Activated T-cell treated with anti-CD3 and anti-CD28 coated beads, Interleukin-2, amount 50 U/mL, for 4 hours (primary cell): Measurements from ENCODE around the gene MFAP3. TPM values are rescaled to one million over a fixed set of nuclear protein-coding genes. Genes with fewer than 3 reads are reported as not detected.

Experiments
- ATAC-seq, 2 donors: fragments of 200-7000 bp; cut with Tn5 transposase; one replicate each; pipeline ENCODE4 v1.10.0; 2021
- DNase-seq: peaks from one replicate; pipeline ENCODE4 v3.0.0-alpha.2; 2020
- H3K27me3 Mint-ChIP-seq: one replicate; pipeline ENCODE4 v1.8.0; 2021; ENCODE audit warnings: low read depth, mixed read lengths
- H3K36me3 Mint-ChIP-seq: one replicate; pipeline ENCODE4 v1.8.0; 2022; ENCODE audit warnings: mixed read lengths; ENCODE audit not compliant: insufficient read depth
- H3K4me1 Mint-ChIP-seq: one replicate; pipeline ENCODE4 v1.8.0; 2021; ENCODE audit warnings: low read depth, mixed read lengths
- H3K4me3 Mint-ChIP-seq: one replicate; pipeline ENCODE4 v1.8.0; 2021; ENCODE audit warnings: mild to moderate bottlenecking, moderate library complexity, mixed read lengths
- H3K9me3 Mint-ChIP-seq: one replicate; pipeline ENCODE4 v1.8.0; 2021; ENCODE audit warnings: mixed read lengths
- total RNA-seq, 3 donors: library from RNA; stranded (reverse); gene quantifications; one replicate each; pipeline ENCODE4 v1.2.1, GENCODE V29; 2021

The MFAP3 gene
- total RNA-seq, 3 donors from 2014 or later = 10.8 to 17.1 (median 16.0) TPM

DNA sequence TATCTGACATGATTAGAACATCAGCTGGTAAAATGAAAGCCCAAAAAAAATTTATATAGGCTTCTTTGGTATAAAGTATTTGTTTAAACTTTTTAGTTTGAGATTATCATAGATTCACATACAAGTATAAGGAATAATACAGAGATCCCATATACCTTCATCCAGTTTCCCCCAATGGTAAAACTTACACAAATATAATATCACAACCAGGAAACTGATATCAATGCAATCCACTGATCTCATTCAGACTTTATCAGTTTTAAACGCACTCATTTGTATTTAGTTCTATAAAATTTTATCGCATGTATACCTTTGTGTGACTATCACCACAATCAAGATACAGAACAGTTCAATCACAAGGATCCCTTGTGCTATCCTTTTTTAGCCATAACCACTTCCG is 3.8 kb upstream of the MFAP3 start:
- no peak for DNase-seq
- Mint-ChIP-seq H3K4me3 (no peak overlapping the region), H3K27me3 (no peaks in the 10 kb centered on the region), H3K4me1 (peaks cover 22% of the 10 kb centered on the region), H3K36me3 (peaks cover 25% of the 10 kb centered on the region), H3K9me3 (no peaks in the 10 kb centered on the region)
- no peak for ATAC-seq

GRCh38 chr5:154038261-154038706 is 483 bp upstream of the MFAP3 start:
- peak; percentile 53 to 58 for ATAC-seq
- Mint-ChIP-seq H3K9me3 (no peaks in the 10 kb centered on the region), H3K4me1 (peaks cover 44% of the 10 kb centered on the region), H3K36me3 (peaks cover 9% of the 10 kb centered on the region), H3K4me3 (peak overlapping the region; percentile 91), H3K27me3 (no peaks in the 10 kb centered on the region)
- peak; percentile 12 for DNase-seq

- Mint-ChIP-seq H3K27me3 (no peaks in the 10 kb centered on the region), H3K4me3 (peak overlapping the region; percentile 91), H3K36me3 (peaks cover 10% of the 10 kb centered on the region), H3K4me1 (peaks cover 55% of the 10 kb centered on the region), H3K9me3 (no peaks in the 10 kb centered on the region)
- ATAC-seq (no peak), DNase-seq (no peak)
These were observed 677 bp downstream of the MFAP3 start for GRCh38 chr5:154039458-154039829.

DNA sequence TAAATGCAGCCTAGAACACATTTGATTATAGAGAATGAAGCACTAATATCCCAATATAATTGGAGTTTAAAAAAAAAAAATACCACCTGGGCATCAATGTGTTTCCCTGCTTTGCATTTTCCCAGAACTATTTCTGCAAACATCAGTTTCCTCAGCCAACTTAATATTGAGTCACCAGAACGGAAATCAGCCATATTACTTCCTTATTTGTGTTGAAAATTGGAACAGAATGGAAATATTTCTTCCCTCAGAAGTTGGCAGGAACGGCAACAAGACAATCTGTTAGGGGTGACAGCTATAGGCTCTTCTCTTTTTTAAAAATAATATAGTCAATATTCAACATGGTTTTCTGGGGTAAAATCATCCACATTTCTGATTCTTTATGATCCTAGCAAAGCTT is 4.0 kb downstream of the MFAP3 start:
- H3K4me1 Mint-ChIP-seq = peaks cover 69% of the 10 kb centered on the region
- ATAC-seq = no peak
- H3K4me3 Mint-ChIP-seq = no peak overlapping the region

GRCh38 chr5:154044099-154044498 is 5.3 kb downstream of the MFAP3 start:
- peaks cover 67% of the 10 kb centered on the region for H3K4me1 Mint-ChIP-seq
- DNase-seq = no peak
- H3K36me3 Mint-ChIP-seq = peaks cover 18% of the 10 kb centered on the region
- no peaks in the 10 kb centered on the region for H3K9me3 Mint-ChIP-seq
- H3K4me3 Mint-ChIP-seq = no peak overlapping the region
- no peak for ATAC-seq
- H3K27me3 Mint-ChIP-seq = no peaks in the 10 kb centered on the region

More for the DNA sequence above, 4.0 kb downstream of the MFAP3 start:
- H3K27me3 Mint-ChIP-seq = no peaks in the 10 kb centered on the region
- no peak for DNase-seq
- peaks cover 18% of the 10 kb centered on the region for H3K36me3 Mint-ChIP-seq
- no peaks in the 10 kb centered on the region for H3K9me3 Mint-ChIP-seq

GRCh38 chr5:154044581-154044980 is 5.8 kb downstream of the MFAP3 start:
- peaks cover 62% of the 10 kb centered on the region for H3K4me1 Mint-ChIP-seq
- H3K27me3 Mint-ChIP-seq = no peaks in the 10 kb centered on the region
- H3K4me3 Mint-ChIP-seq = no peak overlapping the region
- ATAC-seq = no peak
- DNase-seq = no peak
- H3K36me3 Mint-ChIP-seq = peaks cover 19% of the 10 kb centered on the region
- no peaks in the 10 kb centered on the region for H3K9me3 Mint-ChIP-seq

GRCh38 chr5:154046486-154046885 is 7.7 kb downstream of the MFAP3 start:
- no peak for ATAC-seq
- Mint-ChIP-seq H3K4me1 (peaks cover 57% of the 10 kb centered on the region), H3K27me3 (no peaks in the 10 kb centered on the region), H3K36me3 (peaks cover 30% of the 10 kb centered on the region), H3K4me3 (no peak overlapping the region), H3K9me3 (no peaks in the 10 kb centered on the region)
- no peak for DNase-seq

DNA sequence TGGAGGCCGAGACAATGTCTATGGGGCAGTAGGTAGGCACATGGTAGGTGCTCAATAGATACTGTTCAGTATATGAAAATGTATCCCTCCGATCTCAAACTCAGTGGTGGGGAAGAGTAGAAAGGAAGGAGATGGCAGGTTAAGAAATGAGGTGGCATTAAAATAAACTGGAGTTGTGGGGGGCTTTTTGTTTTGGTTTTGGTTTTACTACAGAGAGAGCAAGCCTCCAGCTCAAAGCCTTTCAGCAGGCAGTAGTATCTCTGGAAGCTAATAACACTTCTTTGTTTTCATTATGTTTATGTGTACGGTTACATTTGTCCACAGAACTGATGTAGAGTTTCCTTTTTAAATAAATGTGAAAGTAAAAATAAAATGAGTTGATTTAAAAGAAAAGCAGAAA is 8.6 kb downstream of the MFAP3 start:
- Mint-ChIP-seq H3K27me3 (no peaks in the 10 kb centered on the region), H3K9me3 (no peaks in the 10 kb centered on the region), H3K4me1 (peaks cover 53% of the 10 kb centered on the region), H3K4me3 (peak overlapping the region; percentile 17), H3K36me3 (peaks cover 30% of the 10 kb centered on the region)
- DNase-seq = no peak
- no peak for ATAC-seq

DNA sequence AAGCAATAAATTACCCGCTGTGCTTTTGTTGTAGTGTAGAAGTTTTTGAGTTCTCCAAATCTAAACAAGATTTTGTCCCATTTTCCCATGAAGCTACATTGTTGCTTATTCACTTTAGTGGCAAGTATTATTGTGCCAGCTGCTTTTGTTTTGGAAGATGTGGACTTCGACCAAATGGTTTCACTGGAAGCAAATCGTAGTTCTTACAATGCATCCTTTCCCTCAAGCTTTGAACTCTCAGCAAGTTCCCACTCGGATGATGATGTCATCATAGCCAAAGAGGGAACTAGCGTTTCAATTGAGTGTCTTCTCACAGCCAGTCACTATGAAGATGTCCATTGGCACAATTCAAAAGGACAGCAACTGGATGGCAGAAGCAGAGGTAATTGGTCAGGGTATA is 10.9 kb downstream of the MFAP3 start:
- Mint-ChIP-seq H3K4me3 (no peak overlapping the region), H3K36me3 (peaks cover 36% of the 10 kb centered on the region), H3K9me3 (no peaks in the 10 kb centered on the region), H3K27me3 (no peaks in the 10 kb centered on the region), H3K4me1 (peaks cover 37% of the 10 kb centered on the region)
- DNase-seq (no peak), ATAC-seq (no peak)

DNA sequence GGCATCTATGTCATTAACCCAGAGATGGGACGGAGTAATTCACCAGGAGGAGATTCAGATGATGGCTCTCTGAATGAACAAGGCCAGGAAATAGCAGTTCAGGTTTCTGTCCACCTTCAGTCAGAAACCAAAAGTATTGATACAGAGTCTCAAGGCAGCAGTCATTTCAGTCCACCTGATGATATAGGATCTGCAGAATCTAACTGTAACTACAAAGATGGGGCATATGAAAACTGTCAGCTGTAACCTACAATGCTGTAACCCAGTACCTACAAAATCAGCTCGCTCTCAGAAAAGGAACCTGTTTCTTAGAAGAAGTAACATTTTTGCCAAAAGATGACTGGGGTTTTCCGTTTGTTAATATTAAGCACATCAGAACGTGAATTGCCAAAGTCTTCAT is 14.7 kb downstream of the MFAP3 start:
- Mint-ChIP-seq H3K4me1 (peaks cover 14% of the 10 kb centered on the region), H3K27me3 (no peaks in the 10 kb centered on the region), H3K36me3 (peaks cover 35% of the 10 kb centered on the region), H3K4me3 (no peak overlapping the region), H3K9me3 (no peaks in the 10 kb centered on the region)
- DNase-seq (no peak), ATAC-seq (no peak)

GRCh38 chr5:154055201-154055600 is 16.4 kb downstream of the MFAP3 start:
- Mint-ChIP-seq H3K4me3 (no peak overlapping the region), H3K36me3 (peaks cover 31% of the 10 kb centered on the region), H3K9me3 (no peaks in the 10 kb centered on the region), H3K4me1 (peaks cover 18% of the 10 kb centered on the region), H3K27me3 (no peaks in the 10 kb centered on the region)
- ATAC-seq = no peak
- DNase-seq = no peak

- H3K9me3 Mint-ChIP-seq = no peaks in the 10 kb centered on the region
- no peaks in the 10 kb centered on the region for H3K27me3 Mint-ChIP-seq
- H3K4me1 Mint-ChIP-seq = peaks cover 13% of the 10 kb centered on the region
- no peak for DNase-seq
- H3K36me3 Mint-ChIP-seq = peaks cover 16% of the 10 kb centered on the region
- no peak for ATAC-seq
- no peak overlapping the region for H3K4me3 Mint-ChIP-seq
These were observed 19.6 kb downstream of the MFAP3 start for GRCh38 chr5:154058055-154059038.

- DNase-seq (no peak), ATAC-seq (no peak)
- Mint-ChIP-seq H3K27me3 (no peaks in the 10 kb centered on the region), H3K36me3 (peaks cover 14% of the 10 kb centered on the region), H3K4me3 (no peak overlapping the region), H3K9me3 (no peaks in the 10 kb centered on the region), H3K4me1 (peaks cover 13% of the 10 kb centered on the region)
These were observed 20.3 kb downstream of the MFAP3 start for GRCh38 chr5:154059039-154059430.

- no peak for DNase-seq
- Mint-ChIP-seq H3K4me3 (no peak overlapping the region), H3K36me3 (peaks cover 10% of the 10 kb centered on the region), H3K4me1 (peaks cover 13% of the 10 kb centered on the region), H3K9me3 (no peaks in the 10 kb centered on the region), H3K27me3 (no peaks in the 10 kb centered on the region)
- ATAC-seq = no peak
These were observed 20.8 kb downstream of the MFAP3 start for GRCh38 chr5:154059583-154059982.

GRCh38 chr5:154060606-154061005 is 21.8 kb downstream of the MFAP3 start:
- ATAC-seq (no peak), DNase-seq (no peak)
- no peak overlapping the region for H3K4me3 Mint-ChIP-seq
- no peaks in the 10 kb centered on the region for H3K9me3 Mint-ChIP-seq
- H3K36me3 Mint-ChIP-seq = peaks cover 4% of the 10 kb centered on the region
- H3K4me1 Mint-ChIP-seq = peaks cover 13% of the 10 kb centered on the region
- H3K27me3 Mint-ChIP-seq = no peaks in the 10 kb centered on the region
